ENCODE measurements around the gene GNRH2. TPM values are rescaled to one million over a fixed set of nuclear protein-coding genes. Genes with fewer than 3 reads are reported as not detected.

Gene GNRH2
- total RNA-seq, 1 experiment from 2014 or later, result 0.65 TPM

DNA sequence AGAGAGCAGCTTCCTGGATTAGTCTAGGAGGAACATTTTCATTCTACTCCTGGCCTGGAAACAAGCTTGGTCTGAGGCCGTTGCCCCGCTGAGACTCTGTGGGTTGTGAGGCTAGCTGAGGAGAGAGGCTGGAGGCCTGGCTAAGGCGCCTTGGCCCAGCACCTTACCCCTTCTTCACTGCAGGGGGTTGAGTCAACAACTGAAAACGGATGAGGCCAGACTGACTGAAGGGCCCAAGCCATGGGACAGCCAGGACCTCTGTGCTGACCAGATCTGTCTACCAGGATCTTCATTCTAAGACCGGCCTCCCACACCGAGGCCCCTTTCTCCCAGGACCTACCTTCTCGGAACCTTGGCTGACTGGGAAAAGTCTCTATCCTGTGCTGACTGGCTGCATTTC, 44.6 kb downstream of the GNRH2 start:
- Histone ChIP-seq H3K4me1 (replicated peaks; ENCODE audit: insufficient read depth) (no peaks in the 10 kb centered on the region), H3K36me3 (ENCODE audit: low read depth) (no peaks in the 10 kb centered on the region), H3K27ac (no peak overlapping the region), H3K4me3 (no peak overlapping the region), H3K9me2 (ENCODE audit: insufficient read depth) (no peaks in the 10 kb centered on the region), H4K20me1 (ENCODE audit: insufficient read depth) (no peaks in the 10 kb centered on the region), H2AFZ (no peak overlapping the region), H3K27me3 (ENCODE audit: insufficient read depth, low read depth) (peaks cover 4% of the 10 kb centered on the region; the same call in 1 of the 2 replicates), H3K79me2 (ENCODE audit: low read depth) (no peaks in the 10 kb centered on the region), H3K9me3 (ENCODE audit: insufficient read depth, low read depth) (no peaks in the 10 kb centered on the region), H3F3A (ENCODE audit: insufficient read depth, low read depth) (no peaks in the 10 kb centered on the region), H3K4me2 (no peak overlapping the region)
- ChIA-PET POLR2A (ENCODE audit: unreplicated experiment) (interaction anchor here (0.6 kb wide), 1 partner anchor 732 kb away, joined by 3 read pairs; the partner anchor contains the start of gene AP5S1), CTCF (no interaction called here)
- no TSS peak for BruUV-seq (replicated peaks)
- TF ChIP-seq CTCF (conservative IDR thresholded peaks at IDR 0.05), result no peak
- no peak for TF ChIP-seq EZH2 (IDR thresholded peaks at IDR 0.05; ENCODE audit: low read depth)
- no peak for DNase-seq
- intact Hi-C loops (cut with micrococcal nuclease; ENCODE audit: unreplicated experiment), result no loop called here

DNA sequence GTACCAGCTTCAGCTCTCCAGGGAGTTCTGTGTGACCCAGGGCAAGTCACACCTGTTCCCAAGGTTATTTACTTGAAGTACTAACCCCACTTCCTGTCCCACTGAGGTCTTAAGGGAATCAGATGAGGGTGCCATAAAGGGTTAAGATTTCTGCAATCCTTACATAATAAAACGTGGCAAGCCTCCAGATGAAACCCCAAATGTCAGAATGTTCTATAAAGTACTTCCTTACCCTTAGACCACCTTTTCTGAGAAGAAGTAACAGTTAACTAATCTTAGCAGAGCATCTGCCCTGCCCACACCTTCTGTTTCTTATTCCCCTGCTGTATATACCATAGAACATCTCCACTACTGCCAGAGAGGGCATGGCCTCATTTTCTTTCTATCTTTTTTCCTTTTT, 47.1 kb downstream of the GNRH2 start:
- Histone ChIP-seq H3K4me2 (no peak overlapping the region), H4K20me1 (ENCODE audit: insufficient read depth) (no peaks in the 10 kb centered on the region), H2AFZ (no peak overlapping the region), H3K4me1 (replicated peaks; ENCODE audit: insufficient read depth) (no peaks in the 10 kb centered on the region), H3K27me3 (ENCODE audit: insufficient read depth, low read depth) (peaks cover 4% of the 10 kb centered on the region; the same call in 1 of the 2 replicates), H3F3A (ENCODE audit: insufficient read depth, low read depth) (no peaks in the 10 kb centered on the region), H3K4me3 (no peak overlapping the region), H3K9me3 (ENCODE audit: insufficient read depth, low read depth) (no peaks in the 10 kb centered on the region), H3K9me2 (ENCODE audit: insufficient read depth) (no peaks in the 10 kb centered on the region), H3K79me2 (ENCODE audit: low read depth) (no peaks in the 10 kb centered on the region), H3K27ac (no peak overlapping the region), H3K36me3 (ENCODE audit: low read depth) (no peaks in the 10 kb centered on the region)
- POLR2A ChIA-PET (ENCODE audit: unreplicated experiment), result no interaction called here
- TF ChIP-seq CTCF (conservative IDR thresholded peaks at IDR 0.05) (no peak), EZH2 (IDR thresholded peaks at IDR 0.05; ENCODE audit: low read depth) (no peak)
- no peak for DNase-seq
- intact Hi-C loops (cut with micrococcal nuclease; ENCODE audit: unreplicated experiment), result no loop called here
- no TSS peak for BruUV-seq (replicated peaks)
- CTCF ChIA-PET, result no interaction called here

DNA sequence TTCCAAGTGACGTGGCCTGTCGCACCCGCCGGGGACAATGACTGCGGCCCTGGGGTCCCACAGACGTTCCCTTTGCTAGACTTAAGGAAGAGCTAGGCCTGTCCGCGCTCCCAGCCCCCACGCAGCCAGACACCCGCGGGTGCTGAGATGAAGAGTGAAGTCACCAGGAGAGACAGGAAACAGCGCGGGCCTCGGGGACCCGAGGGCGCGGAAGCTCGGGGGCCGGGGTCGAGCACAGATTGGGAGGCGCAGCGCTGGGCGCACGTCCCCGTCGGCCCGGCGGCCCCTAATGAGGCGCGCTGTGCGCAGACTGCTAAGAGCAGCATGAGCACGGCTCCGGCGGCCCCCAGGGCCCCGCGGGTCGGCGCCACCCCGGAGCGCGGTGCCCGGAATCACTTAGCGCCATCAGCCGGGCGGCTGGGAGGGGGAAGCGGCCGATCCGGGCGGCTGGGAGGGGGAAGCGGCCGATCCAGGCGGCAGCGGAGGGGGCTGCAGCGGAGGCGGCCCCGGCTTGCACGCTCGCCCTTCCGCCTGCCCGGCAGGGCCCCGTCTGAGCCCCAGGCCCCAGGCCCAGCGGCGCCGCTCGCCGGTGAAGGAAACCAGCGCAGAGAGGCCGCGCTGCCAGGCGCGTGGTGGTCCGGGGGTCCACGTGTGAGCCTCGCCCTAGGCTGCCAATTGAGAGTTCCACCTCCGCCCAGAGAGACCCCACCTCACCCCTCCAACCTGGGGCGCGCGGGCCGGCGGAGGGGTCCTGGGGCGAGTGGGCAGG, 49.4 kb downstream of the GNRH2 start:
- TF ChIP-seq EZH2 (IDR thresholded peaks at IDR 0.05; ENCODE audit: low read depth) (no peak), CTCF (conservative IDR thresholded peaks at IDR 0.05) (no peak)
- Histone ChIP-seq H3K4me1 (replicated peaks; ENCODE audit: insufficient read depth) (no peaks in the 10 kb centered on the region), H3F3A (ENCODE audit: insufficient read depth, low read depth) (no peaks in the 10 kb centered on the region), H3K79me2 (ENCODE audit: low read depth) (no peaks in the 10 kb centered on the region), H3K9me3 (ENCODE audit: insufficient read depth, low read depth) (no peaks in the 10 kb centered on the region), H4K20me1 (ENCODE audit: insufficient read depth) (no peaks in the 10 kb centered on the region), H3K9me2 (ENCODE audit: insufficient read depth) (no peaks in the 10 kb centered on the region), H3K27me3 (ENCODE audit: insufficient read depth, low read depth) (peaks cover 4% of the 10 kb centered on the region; the same call in 1 of the 2 replicates), H3K36me3 (ENCODE audit: low read depth) (no peaks in the 10 kb centered on the region), H3K4me2 (no peak overlapping the region), H3K4me3 (no peak overlapping the region), H2AFZ (no peak overlapping the region), H3K27ac (no peak overlapping the region)
- DNase-seq, result no peak
- ChIA-PET POLR2A (ENCODE audit: unreplicated experiment) (no interaction called here), CTCF (no interaction called here)
- BruUV-seq (replicated peaks), result no TSS peak
- intact Hi-C loops (cut with micrococcal nuclease; ENCODE audit: unreplicated experiment), result no loop called here
